Neural crest cell (in vitro differentiated cells): ENCODE data around the gene METTL8. TPM values are rescaled to one million over a fixed set of nuclear protein-coding genes. Genes with fewer than 3 reads are reported as not detected.

Experiments used
- DNase-seq: peaks from one replicate; pipeline ENCODE4 v3.0.0; 2021; ENCODE audit warnings: low read depth, mixed read lengths, low spot score
- H3K27ac Mint-ChIP-seq: one replicate; pipeline ENCODE4 v1.8.0; 2021; ENCODE audit warnings: mild to moderate bottlenecking, mixed read lengths; ENCODE audit not compliant: unreplicated experiment
- H3K27me3 Mint-ChIP-seq: 2 replicates; pipeline ENCODE4 v1.8.0; 2021; ENCODE audit warnings: low read depth, mild to moderate bottlenecking, mixed read lengths
- H3K36me3 Mint-ChIP-seq: 2 replicates; pipeline ENCODE4 v1.8.0; 2021; ENCODE audit warnings: low read depth, mild to moderate bottlenecking, mixed read lengths
- H3K4me1 Mint-ChIP-seq: 2 replicates; pipeline ENCODE4 v1.8.0; 2021; ENCODE audit warnings: mixed read lengths
- H3K4me3 Mint-ChIP-seq: one replicate; pipeline ENCODE4 v1.8.0; 2021; ENCODE audit warnings: mild to moderate bottlenecking, mixed read lengths
- H3K9me3 Mint-ChIP-seq: 2 replicates; pipeline ENCODE4 v1.8.0; 2021; ENCODE audit warnings: mixed read lengths
- CTCF ChIP-seq: fragments of 200-600 bp; sonication (generic); conservative IDR thresholded peaks from 2 replicates; pipeline ENCODE4 v1.5.0; 2021; ENCODE audit warnings: antibody characterized with exemption, mild to moderate bottlenecking
- total RNA-seq: library from RNA; stranded (reverse); gene quantifications from 2 replicates; pipeline ENCODE4 v1.2.1, GENCODE V29; 2021

The METTL8 gene
- total RNA-seq, 1 donor from 2014 or later = 21.6 TPM

- Mint-ChIP-seq H3K4me3 (peak within 1 kb of the TSS; percentile 89), H3K9me3 (no peaks in the 10 kb centered on the region), H3K27me3 (no peaks in the 10 kb centered on the region), H3K4me1 (peaks cover 38% of the 10 kb centered on the region), H3K27ac (peak within 1 kb of the TSS; percentile 89), H3K36me3 (peaks cover 18% of the 10 kb centered on the region)
- no peak for TF ChIP-seq CTCF
- DNase-seq = peak; percentile 86
Observed at GRCh38 chr2:171434013-171434989, 511 bp upstream of the METTL8 start, which contains the start of gene DCAF17. DCAF17 (plus strand) TSS chr2:171434226; CDS start chr2:171434578, 352 bp downstream.

GRCh38 chr2:171432969-171433762 is 624 bp downstream of the METTL8 start:
- peaks cover 16% of the 10 kb centered on the region for H3K36me3 Mint-ChIP-seq
- DNase-seq = no peak
- H3K4me1 Mint-ChIP-seq = peaks cover 38% of the 10 kb centered on the region
- no peak for TF ChIP-seq CTCF
- H3K4me3 Mint-ChIP-seq = peak overlapping the region; percentile 89
- H3K27ac Mint-ChIP-seq = peak overlapping the region; percentile 32
- no peaks in the 10 kb centered on the region for H3K9me3 Mint-ChIP-seq
- H3K27me3 Mint-ChIP-seq = no peaks in the 10 kb centered on the region

GRCh38 chr2:171432206-171432968 is 1.4 kb downstream of the METTL8 start:
- H3K9me3 Mint-ChIP-seq = no peaks in the 10 kb centered on the region
- H3K27ac Mint-ChIP-seq = no peak overlapping the region
- peaks cover 10% of the 10 kb centered on the region for H3K36me3 Mint-ChIP-seq
- H3K4me3 Mint-ChIP-seq = peak overlapping the region; percentile 89
- no peak for DNase-seq
- H3K4me1 Mint-ChIP-seq = peaks cover 33% of the 10 kb centered on the region
- H3K27me3 Mint-ChIP-seq = no peaks in the 10 kb centered on the region
- TF ChIP-seq CTCF = no peak

- no peak for TF ChIP-seq CTCF
- H3K27me3 Mint-ChIP-seq = no peaks in the 10 kb centered on the region
- peaks cover 31% of the 10 kb centered on the region for H3K4me1 Mint-ChIP-seq
- DNase-seq = no peak
- H3K27ac Mint-ChIP-seq = no peak overlapping the region
- H3K4me3 Mint-ChIP-seq = peak overlapping the region; percentile 89
- peaks cover 9% of the 10 kb centered on the region for H3K36me3 Mint-ChIP-seq
- H3K9me3 Mint-ChIP-seq = no peaks in the 10 kb centered on the region
Observed at GRCh38 chr2:171431677-171432167, 2.1 kb downstream of the METTL8 start.
